Keratinocyte (primary cell): ENCODE measurements around the gene SPATA7. TPM values are rescaled to one million over a fixed set of nuclear protein-coding genes. Genes with fewer than 3 reads are reported as not detected.

Experiments used
- DNase-seq: peaks from one replicate; pipeline ENCODE4 v3.0.0-alpha.2; 2011; ENCODE audit warnings: low read depth, missing footprints, low spot score
- FAIRE-seq: peaks from 2 replicates; lab custom pipeline; 2011; peaks lifted over from hg19 to GRCh38; lab: Jason Lieb, UNC
- H2AFZ ChIP-seq: 2 replicates; pipeline ENCODE4 v1.6.0; 2012; ENCODE audit warnings: low read length, control low read depth, inconsistent platforms; ENCODE audit not compliant: control insufficient read depth
- H3K27ac ChIP-seq: 2 replicates; pipeline ENCODE4 v1.5.1; 2011; ENCODE audit warnings: low read length; ENCODE audit not compliant: control insufficient read depth, insufficient read depth
- H3K27me3 ChIP-seq: 3 replicates; pipeline ENCODE4 v1.6.0; 2011; ENCODE audit warnings: low read length; ENCODE audit not compliant: control insufficient read depth, insufficient read depth; ENCODE audit errors: extremely low read depth
- H3K36me3 ChIP-seq, 2 experiments: 2 replicates in 1 of 2; 3 replicates in 1 of 2; pipeline ENCODE4 v1.5.1; 2011; ENCODE audit warnings: low read length in 2 of 2, mild to moderate bottlenecking in 1 of 2; ENCODE audit not compliant: control insufficient read depth in 2 of 2, insufficient read depth in 2 of 2; ENCODE audit errors: extremely low read depth in 1 of 2
- H3K4me1 ChIP-seq: 3 replicates; pipeline ENCODE4 v1.5.1; 2011; ENCODE audit warnings: low read length; ENCODE audit not compliant: control insufficient read depth, insufficient read depth; ENCODE audit errors: extremely low read depth
- H3K4me2 ChIP-seq: 3 replicates; pipeline ENCODE4 v1.6.0; 2011; ENCODE audit warnings: low read depth, low read length; ENCODE audit not compliant: control insufficient read depth, insufficient read depth; ENCODE audit errors: extremely low read depth
- H3K4me3 ChIP-seq, 3 experiments: fragments of 200-600 bp in 1 of 3; sonication (generic) in 1 of 3; 2 replicates in 2 of 3; 3 replicates in 1 of 3; pipeline ENCODE4 v1.5.1; 2011 to 2016; ENCODE audit warnings: low read length in 3 of 3, mild to moderate bottlenecking in 3 of 3, control low read depth in 2 of 3, inconsistent platforms in 1 of 3, low read depth in 1 of 3, mixed read lengths in 1 of 3, mixed run types in 1 of 3, moderate library complexity in 1 of 3; ENCODE audit not compliant: control insufficient read depth in 2 of 3, insufficient read depth in 2 of 3; ENCODE audit errors: extremely low read depth in 1 of 3
- H3K79me2 ChIP-seq: 2 replicates; pipeline ENCODE4 v1.6.0; 2012; ENCODE audit warnings: low read length; ENCODE audit not compliant: control insufficient read depth, insufficient read depth
- H3K9ac ChIP-seq: 3 replicates; pipeline ENCODE4 v1.6.0; 2011; ENCODE audit warnings: low read length; ENCODE audit not compliant: control insufficient read depth, insufficient read depth; ENCODE audit errors: extremely low read depth
- H3K9me1 ChIP-seq: 3 replicates; pipeline ENCODE4 v1.6.0; 2011; ENCODE audit warnings: low read length; ENCODE audit not compliant: control insufficient read depth, insufficient read depth; ENCODE audit errors: extremely low read depth
- H3K9me3 ChIP-seq: 2 replicates; pipeline ENCODE4 v1.5.1; 2012; ENCODE audit warnings: low read depth, low read length; ENCODE audit not compliant: control insufficient read depth
- H4K20me1 ChIP-seq: 3 replicates; pipeline ENCODE4 v1.6.0; 2011; ENCODE audit warnings: low read length; ENCODE audit not compliant: control insufficient read depth, insufficient read depth; ENCODE audit errors: extremely low read depth
- EZH2 ChIP-seq: IDR thresholded peaks from one replicate; pipeline ENCODE4 v1.6.1; 2012; ENCODE audit warnings: inconsistent platforms, mild to moderate bottlenecking, low read length, moderate library complexity
- dilution Hi-C: fragments of 300-500 bp; cut with MboI; formaldehyde crosslinking; loops from one replicate; pipeline ENCODE4 v1.7.0; 2020; ENCODE audit warnings: low sequenced_read_pairs; ENCODE audit not compliant: extremely low pct_ligation_motif_present
- polyA plus RNA-seq, 5 experiments: library from polyadenylated mRNA; depleted of rRNA in 3 of 5; stranded (reverse) in 3 of 5; stranded (forward) in 1 of 5; unstranded in 1 of 5; fragments of >200 nt; gene quantifications; 1 replicate in 1 of 5; 2 replicates in 3 of 5; 3 replicates in 1 of 5; pipeline versions ENCODE4 v1.2.1 to v1.2.3, GENCODE V29; 2011 to 2012; ENCODE audit warnings: missing spikeins in 2 of 5, low read depth in 1 of 5, low replicate concordance in 1 of 5
- TF ChIP-seq, protein P1 (sequence below), 3 experiments: IDR thresholded peaks in 1 of 3; conservative IDR thresholded peaks in 1 of 3; optimal IDR thresholded peaks in 1 of 3; 2 replicates in 2 of 3; 3 replicates in 1 of 3; pipeline versions ENCODE3 to v1.5.1; 2011; ENCODE audit warnings: low read length in 3 of 3, mild to moderate bottlenecking in 3 of 3, moderate library complexity in 2 of 3, control low read depth in 1 of 3, inconsistent platforms in 1 of 3; ENCODE audit not compliant: insufficient read depth in 2 of 3; ENCODE audit errors: extremely low read depth in 1 of 3

SPATA7 gene
- polyA plus RNA-seq, 1 donor (not counting 4 experiments of a cell fraction or from before 2014, with no cell fraction given): 7.1 TPM

DNA sequence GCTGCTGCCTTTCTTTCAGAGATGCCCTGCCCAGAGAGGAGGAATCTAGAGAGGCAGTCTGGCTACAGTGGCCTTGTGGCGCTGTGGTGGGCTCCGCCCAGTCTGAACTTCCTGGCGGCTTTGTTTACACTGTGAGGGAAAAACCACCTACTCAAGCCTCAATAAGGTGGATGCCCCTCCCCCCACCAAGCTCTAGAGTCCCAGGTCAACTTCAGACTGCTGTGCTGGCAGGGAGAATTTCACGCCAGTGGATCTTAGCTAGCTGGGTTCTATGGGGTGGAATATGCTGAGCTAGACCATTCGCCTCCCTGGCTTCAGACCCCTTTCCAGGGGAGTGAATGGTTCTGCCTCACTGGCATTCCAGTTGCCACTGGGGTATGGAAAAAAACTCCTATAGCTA is 25.6 kb downstream of the SPATA7 start:
- no peaks in the 10 kb centered on the region for H3K27me3 ChIP-seq
- H2AFZ ChIP-seq: no peak overlapping the region
- H4K20me1 ChIP-seq: no peaks in the 10 kb centered on the region
- no peak for DNase-seq
- no peak overlapping the region for H3K4me3 ChIP-seq
- H3K9me1 ChIP-seq: no peaks in the 10 kb centered on the region
- TF ChIP-seq EZH2: no peak
- TF ChIP-seq, protein P1, sequence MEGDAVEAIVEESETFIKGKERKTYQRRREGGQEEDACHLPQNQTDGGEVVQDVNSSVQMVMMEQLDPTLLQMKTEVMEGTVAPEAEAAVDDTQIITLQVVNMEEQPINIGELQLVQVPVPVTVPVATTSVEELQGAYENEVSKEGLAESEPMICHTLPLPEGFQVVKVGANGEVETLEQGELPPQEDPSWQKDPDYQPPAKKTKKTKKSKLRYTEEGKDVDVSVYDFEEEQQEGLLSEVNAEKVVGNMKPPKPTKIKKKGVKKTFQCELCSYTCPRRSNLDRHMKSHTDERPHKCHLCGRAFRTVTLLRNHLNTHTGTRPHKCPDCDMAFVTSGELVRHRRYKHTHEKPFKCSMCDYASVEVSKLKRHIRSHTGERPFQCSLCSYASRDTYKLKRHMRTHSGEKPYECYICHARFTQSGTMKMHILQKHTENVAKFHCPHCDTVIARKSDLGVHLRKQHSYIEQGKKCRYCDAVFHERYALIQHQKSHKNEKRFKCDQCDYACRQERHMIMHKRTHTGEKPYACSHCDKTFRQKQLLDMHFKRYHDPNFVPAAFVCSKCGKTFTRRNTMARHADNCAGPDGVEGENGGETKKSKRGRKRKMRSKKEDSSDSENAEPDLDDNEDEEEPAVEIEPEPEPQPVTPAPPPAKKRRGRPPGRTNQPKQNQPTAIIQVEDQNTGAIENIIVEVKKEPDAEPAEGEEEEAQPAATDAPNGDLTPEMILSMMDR (optimal IDR thresholded peaks at IDR 0.05 in 1 of 3, IDR thresholded peaks at IDR 0.05 in 1 of 3, conservative IDR thresholded peaks at IDR 0.05 in 1 of 3; ENCODE audit: extremely low read depth in 1 of 3, insufficient read depth in 2 of 3, low read length in 3 of 3): no peak
- dilution Hi-C loops: no loop called here
- H3K4me1 ChIP-seq: no peaks in the 10 kb centered on the region
- no peaks in the 10 kb centered on the region for H3K36me3 ChIP-seq
- H3K4me2 ChIP-seq: no peak overlapping the region
- no peaks in the 10 kb centered on the region for H3K9me3 ChIP-seq
- H3K79me2 ChIP-seq: no peaks in the 10 kb centered on the region
- no peak overlapping the region for H3K9ac ChIP-seq
- no peak overlapping the region for H3K27ac ChIP-seq
- no peak for FAIRE-seq

DNA sequence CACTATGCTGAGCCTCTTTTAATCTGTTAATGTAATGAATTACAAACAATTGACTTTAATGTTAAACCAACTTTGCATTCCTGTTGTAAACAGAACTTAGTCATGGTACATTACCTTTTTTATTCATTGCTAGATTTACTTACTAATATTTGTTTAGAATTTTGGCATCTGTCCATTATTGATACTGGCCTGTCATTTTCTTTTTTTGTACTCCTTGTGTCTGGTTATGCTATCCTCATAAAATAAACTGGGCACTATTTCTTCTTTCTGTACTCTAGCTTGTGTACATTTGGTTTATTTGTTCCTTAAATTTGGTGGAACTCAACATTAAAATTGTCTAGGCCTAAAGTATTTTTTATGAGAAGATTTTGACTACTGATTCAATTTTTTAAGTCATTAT is 32.1 kb downstream of the SPATA7 start:
- no peaks in the 10 kb centered on the region for H3K4me1 ChIP-seq
- H3K79me2 ChIP-seq: no peaks in the 10 kb centered on the region
- H3K4me3 ChIP-seq: no peak overlapping the region
- H3K4me2 ChIP-seq: no peak overlapping the region
- no peak for FAIRE-seq
- no peak overlapping the region for H3K9ac ChIP-seq
- no peaks in the 10 kb centered on the region for H3K36me3 ChIP-seq
- no peak for TF ChIP-seq EZH2
- TF ChIP-seq, protein P1 (optimal IDR thresholded peaks at IDR 0.05 in 1 of 3, IDR thresholded peaks at IDR 0.05 in 1 of 3, conservative IDR thresholded peaks at IDR 0.05 in 1 of 3; ENCODE audit: extremely low read depth in 1 of 3, insufficient read depth in 2 of 3, low read length in 3 of 3): no peak
- H3K9me3 ChIP-seq: no peaks in the 10 kb centered on the region
- DNase-seq: no peak
- no peak overlapping the region for H2AFZ ChIP-seq
- no peaks in the 10 kb centered on the region for H3K9me1 ChIP-seq
- no peaks in the 10 kb centered on the region for H3K27me3 ChIP-seq
- H4K20me1 ChIP-seq: no peaks in the 10 kb centered on the region
- no peak overlapping the region for H3K27ac ChIP-seq
- dilution Hi-C loops: no loop called here
